Lung microvascular endothelial cell (primary cell): ENCODE data around the gene PODXL2. TPM values are rescaled to one million over a fixed set of nuclear protein-coding genes. Genes with fewer than 3 reads are reported as not detected.
"Not testable (repeated sequence)": the region's sequence is repeated elsewhere in the genome, so short reads cannot be mapped to it uniquely, and the experiment has no call there.

Experiments used
- DNase-seq, 2 donors: peaks; one replicate each; pipeline versions ENCODE4 v3.0.0 to v3.0.0-alpha.2; 2010; ENCODE audit warnings: low read depth in 2 of 2
- total RNA-seq: library from RNA; depleted of rRNA; stranded (reverse); fragments of >200 nt; gene quantifications from 2 replicates; pipeline ENCODE4 v1.2.1, GENCODE V29; 2014

Gene PODXL2
- total RNA-seq, 1 donor from 2014 or later, result 0.60 TPM

GRCh38 chr3:127605547-127605946 lies 23.4 kb upstream of the PODXL2 start:
- not testable (repeated sequence) for DNase-seq

- DNase-seq, result no peak
These were observed 22.7 kb upstream of the PODXL2 start for GRCh38 chr3:127606086-127606805.

DNA sequence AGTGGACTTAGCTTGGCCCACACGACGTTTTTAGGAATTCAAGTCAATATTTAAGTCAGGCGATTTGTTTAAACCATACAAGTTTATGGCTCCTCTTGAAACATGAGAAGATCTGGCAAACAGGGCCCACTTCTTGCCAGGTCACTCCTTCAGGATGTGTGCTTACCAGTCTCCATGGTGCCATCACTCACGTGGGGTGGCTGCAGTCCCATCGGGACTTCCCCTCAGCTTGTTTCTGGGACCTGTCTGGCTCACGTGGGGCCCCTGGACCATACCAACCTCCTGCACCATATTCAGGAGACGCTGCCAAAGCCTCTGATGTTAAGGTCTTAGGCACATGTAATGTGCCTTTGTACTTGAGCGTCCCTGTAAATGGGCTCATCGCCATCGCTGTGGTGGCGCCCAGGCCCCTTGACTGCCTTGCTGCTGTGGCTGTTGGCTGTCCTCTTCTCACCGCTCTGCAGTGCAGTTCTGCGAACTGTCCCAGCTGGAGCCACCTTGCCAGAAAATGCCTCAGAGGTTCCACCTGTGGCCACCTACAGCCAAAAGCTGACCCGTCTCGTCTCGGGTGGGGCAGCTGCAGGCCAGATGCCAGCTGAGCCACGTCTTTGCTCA lies 21.9 kb upstream of the PODXL2 start:
- DNase-seq, result no peak

DNA sequence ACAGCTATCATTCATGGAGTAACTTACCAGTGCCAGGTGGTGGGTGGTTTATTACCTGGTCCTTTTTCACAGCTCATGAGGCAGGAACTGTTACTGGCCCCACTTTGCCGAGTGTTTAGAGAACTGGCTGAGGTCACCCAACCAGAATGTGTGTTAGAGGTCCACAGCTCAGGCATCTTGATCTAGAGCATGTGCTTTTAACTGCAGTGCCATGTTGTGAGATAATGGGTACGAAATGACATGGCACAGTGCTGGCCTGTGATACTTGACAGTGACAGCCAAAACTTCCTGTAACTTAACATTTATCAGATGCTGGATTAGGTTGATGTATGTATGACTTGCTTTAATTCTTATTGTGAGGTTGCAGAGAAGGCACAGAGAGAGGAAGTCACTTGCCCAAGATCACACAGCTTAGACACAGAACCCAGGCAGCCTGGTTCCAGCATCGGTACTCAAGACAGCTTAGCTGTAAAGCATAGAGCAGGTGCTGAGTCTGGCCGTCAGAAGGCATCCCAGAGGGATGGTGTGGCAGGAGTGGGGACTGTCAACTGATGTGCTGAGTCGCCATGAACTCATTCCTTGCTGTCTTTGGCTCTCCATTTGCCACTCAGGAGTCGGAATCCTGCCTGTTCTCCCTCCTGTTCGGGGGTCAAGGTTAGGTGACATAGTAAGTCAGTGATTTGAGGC lies 21.2 kb upstream of the PODXL2 start:
- DNase-seq, result no peak

DNA sequence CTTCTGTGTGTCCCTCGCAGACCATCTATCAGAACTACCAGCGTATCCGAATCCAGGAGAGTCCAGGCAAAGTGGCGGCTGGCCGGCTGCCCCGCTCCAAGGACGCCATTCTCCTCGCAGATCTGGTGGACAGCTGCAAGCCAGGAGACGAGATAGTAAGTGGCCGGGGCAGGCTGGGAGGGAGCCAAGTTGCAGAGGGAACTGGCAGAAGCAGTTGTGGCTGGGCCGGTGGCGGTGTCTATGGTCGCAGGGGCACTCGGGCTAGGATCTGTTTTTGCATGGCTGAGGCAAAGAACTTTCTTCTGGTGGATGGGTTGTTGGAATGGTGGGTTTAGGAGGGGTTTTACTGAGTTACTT lies 20.6 kb upstream of the PODXL2 start:
- no peak for DNase-seq

GRCh38 chr3:127610105-127610504 lies 18.9 kb upstream of the PODXL2 start:
- no peak for DNase-seq

DNA sequence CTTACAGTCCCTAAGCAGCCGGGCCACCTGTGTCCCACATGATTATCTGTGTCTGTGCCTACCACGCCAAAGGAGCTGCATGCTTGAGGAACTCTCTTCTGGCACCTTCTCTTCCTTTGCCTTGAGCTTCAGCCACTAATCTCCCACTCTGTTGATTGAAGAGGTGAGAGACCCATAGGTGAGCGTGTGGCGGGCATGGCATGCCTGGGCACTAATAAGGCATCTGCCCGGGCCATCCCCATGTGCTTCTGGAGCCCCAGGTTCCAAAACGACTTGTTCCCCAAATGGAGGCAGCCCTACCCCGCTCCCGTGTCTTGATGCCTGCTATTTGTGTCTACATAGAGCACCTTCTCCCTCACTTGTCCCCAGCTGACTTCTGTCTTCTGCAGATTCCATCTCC lies 17.7 kb upstream of the PODXL2 start:
- DNase-seq, result no peak

GRCh38 chr3:127612966-127613365 lies 16.0 kb upstream of the PODXL2 start:
- DNase-seq, result peak; percentile 35 to 67

DNA sequence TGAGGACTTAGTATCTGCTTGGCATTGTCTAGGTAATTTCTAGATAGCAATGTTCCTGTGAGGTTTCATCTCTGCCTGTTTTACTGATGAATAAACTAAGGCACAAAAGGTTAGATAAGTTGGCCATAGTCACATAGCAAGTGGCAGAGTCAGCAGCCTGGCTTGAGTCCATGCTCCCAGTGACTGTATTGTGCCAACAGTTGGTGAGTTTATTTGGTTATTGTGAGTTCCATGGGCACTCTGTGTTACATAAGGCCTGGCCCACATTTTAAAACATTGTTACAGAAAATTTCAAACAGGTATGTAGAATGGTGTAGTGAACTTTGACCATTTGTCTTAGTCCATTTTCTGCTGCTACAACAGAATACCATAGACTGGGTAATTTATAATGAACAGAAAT lies 15.6 kb upstream of the PODXL2 start:
- DNase-seq, result no peak

DNA sequence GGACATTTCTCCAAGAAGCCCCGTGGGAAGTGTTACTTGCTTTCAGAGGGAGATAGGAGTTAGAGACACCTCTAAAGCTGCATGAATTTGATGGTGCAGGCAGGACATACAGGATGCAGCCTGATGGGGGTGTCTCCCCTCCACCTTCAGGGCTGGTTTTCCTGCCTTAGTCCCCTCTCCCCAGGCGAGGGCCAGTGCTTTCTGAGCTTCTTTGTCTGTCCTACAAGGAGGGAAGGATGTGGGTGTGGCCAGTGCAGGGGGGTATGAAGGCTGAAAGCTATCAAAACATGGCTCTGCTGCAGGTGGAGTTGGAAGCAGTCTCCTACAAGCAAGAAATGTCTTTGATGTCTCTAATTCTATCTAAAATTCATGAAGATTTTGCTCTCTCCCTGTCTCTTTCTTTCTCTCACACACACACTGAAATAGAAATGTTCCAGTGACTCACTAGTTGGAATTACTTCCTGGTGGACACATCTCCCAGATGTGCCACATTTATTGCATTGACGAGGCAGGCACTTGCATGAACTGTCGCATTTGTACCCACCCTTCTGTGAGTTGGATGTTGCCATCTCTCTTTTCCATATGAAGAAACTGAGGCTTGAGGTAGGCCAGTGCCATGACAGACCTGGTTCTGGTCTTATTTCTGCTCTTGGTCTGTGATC lies 13.9 kb upstream of the PODXL2 start:
- no peak for DNase-seq

- DNase-seq, result no peak
These were observed 13.2 kb upstream of the PODXL2 start for GRCh38 chr3:127615631-127616305.

DNA sequence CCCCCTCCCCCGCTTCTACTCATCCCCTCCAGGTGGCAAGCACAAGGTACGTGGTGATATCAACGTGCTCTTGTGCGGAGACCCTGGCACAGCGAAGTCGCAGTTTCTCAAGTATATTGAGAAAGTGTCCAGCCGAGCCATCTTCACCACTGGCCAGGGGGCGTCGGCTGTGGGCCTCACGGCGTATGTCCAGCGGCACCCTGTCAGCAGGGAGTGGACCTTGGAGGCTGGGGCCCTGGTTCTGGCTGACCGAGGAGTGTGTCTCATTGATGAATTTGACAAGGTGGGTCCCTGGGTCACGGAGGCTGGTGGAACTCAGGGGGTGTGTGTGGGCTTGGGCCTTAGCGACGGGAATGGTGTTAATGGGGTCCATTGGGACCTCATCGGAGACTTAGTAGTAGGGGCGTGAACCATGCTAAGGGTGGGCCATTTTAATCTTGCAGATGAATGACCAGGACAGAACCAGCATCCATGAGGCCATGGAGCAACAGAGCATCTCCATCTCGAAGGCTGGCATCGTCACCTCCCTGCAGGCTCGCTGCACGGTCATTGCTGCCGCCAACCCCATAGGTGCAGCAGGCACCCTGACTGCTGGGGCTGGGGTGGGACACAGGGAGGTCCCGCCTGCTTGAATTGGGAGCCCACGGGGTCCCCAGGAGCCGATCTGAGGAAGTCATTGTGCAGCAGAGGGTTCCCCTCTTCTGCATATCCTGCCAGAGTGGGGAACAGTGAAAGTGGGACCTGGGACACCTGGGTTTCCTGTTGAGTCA lies 12.0 kb upstream of the PODXL2 start:
- no peak for DNase-seq

DNA sequence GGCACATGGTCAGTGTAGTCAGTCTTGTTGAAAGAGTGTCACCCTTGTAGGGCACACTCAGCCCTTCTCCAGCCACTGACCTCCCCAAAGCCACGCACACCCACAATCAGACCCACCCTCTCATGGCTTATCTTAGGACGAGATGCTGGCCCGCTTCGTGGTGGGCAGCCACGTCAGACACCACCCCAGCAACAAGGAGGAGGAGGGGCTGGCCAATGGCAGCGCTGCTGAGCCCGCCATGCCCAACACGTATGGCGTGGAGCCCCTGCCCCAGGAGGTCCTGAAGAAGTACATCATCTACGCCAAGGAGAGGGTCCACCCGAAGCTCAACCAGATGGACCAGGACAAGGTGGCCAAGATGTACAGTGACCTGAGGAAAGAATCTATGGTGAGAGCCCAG lies 10.1 kb upstream of the PODXL2 start:
- DNase-seq, result no peak

- no peak for DNase-seq
These were observed 8.2 kb upstream of the PODXL2 start for GRCh38 chr3:127620637-127621375.

GRCh38 chr3:127622031-127622430 lies 7.0 kb upstream of the PODXL2 start:
- no peak for DNase-seq

GRCh38 chr3:127622772-127623576 lies 6.0 kb upstream of the PODXL2 start:
- no peak for DNase-seq

DNA sequence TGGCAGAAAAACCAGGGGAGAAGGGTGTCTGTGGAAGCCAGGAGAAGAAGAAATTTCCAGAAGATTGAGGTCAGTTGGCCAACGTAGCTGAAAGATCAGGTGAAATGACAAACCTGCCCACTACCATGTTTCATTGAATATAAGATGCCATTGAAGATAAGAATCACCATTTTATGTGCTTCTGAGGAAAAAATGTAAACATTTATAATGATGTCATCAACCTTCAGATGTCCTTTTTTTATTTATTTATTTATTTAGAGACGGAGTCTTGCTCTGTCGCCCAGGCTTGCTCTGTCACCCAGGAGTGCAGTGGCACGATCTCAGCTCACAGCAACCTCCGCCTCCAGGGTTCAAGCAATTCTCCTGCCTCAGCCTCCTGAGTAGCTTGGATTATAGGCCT lies 4.9 kb upstream of the PODXL2 start:
- DNase-seq, result no peak

- no peak for DNase-seq
These were observed 3.2 kb upstream of the PODXL2 start for GRCh38 chr3:127625821-127626220.

DNA sequence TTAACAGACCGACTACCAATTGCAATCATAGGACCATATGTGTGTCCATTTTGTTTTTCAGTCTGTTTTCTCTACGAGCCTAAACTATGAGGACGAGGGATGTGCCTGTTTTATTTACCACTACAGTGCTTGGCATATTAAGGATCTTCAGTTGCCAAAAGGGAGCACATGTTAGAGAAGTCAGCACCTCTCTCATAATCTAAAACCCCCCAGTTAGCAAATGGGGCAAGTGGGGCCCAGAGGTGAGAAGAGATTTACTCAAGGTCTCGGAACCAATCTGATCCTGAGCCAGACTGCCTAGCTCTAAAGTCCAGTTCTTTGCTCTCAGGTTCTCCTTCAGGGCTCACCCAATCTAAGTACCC lies 578 bp upstream of the PODXL2 start:
- no peak for DNase-seq
